HG02610 (cell line): ENCODE measurements around the gene ERLIN1.

ENCODE experiments used
- ATAC-seq: cut with Tn5 transposase; IDR thresholded peaks from one replicate; pipeline ENCODE4 v1.9.1; 2021; ENCODE audit warnings: mild to moderate bottlenecking, moderate library complexity; ENCODE audit not compliant: unreplicated experiment

The ERLIN1 gene

GRCh38 chr10:100173035-100173434 lies 12.8 kb downstream of the ERLIN1 start:
- ATAC-seq: no peak

DNA sequence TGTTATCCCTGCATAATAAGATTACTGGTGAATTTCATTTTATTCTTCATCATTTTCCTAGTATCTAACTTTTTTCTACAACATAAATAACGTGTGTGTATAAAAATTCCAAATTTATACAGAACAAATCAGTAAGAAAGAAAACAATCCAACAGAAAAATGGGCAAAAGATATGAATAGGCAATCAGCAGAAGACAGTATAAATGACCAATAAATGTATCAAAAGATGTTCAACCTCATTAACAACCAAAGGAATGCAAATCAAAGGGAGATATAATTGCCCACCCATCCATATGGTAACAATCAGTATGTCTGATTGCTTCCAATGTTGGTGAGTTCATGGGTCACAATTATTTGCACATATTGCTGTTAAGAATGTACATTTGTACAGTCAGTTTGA lies 13.5 kb downstream of the ERLIN1 start:
- no peak for ATAC-seq

- no peak for ATAC-seq
Observed at GRCh38 chr10:100168313-100168643, 17.6 kb downstream of the ERLIN1 start.

- no peak for ATAC-seq
Observed at GRCh38 chr10:100167553-100168312, 18.1 kb downstream of the ERLIN1 start.

GRCh38 chr10:100163704-100164621 lies 21.9 kb downstream of the ERLIN1 start:
- peak; percentile 56 for ATAC-seq

- no peak for ATAC-seq
Observed at GRCh38 chr10:100162696-100163095, 23.1 kb downstream of the ERLIN1 start.

- peak; percentile 93 for ATAC-seq
Observed at GRCh38 chr10:100158044-100158805, 27.6 kb downstream of the ERLIN1 start.

DNA sequence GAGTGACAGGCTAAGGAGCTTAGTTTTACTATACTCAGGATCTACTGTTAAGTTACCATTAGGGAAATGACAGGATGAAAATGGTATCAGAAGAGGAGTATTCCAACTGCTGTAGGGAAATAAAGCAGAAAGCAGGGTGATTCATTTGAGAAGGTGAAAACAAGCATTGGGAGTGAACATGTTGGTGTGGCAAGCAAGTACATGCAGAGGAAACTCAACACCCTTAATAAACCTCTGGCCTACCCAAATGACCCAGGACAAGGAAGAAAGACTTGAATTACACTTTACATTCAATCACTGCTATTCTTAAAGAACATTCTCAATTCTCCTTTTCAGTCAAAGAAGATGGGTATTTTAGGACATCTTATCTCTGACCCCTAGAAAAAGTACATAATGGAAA lies 28.7 kb downstream of the ERLIN1 start:
- ATAC-seq: no peak

- no peak for ATAC-seq
Observed at GRCh38 chr10:100155936-100156335, 29.9 kb downstream of the ERLIN1 start.

DNA sequence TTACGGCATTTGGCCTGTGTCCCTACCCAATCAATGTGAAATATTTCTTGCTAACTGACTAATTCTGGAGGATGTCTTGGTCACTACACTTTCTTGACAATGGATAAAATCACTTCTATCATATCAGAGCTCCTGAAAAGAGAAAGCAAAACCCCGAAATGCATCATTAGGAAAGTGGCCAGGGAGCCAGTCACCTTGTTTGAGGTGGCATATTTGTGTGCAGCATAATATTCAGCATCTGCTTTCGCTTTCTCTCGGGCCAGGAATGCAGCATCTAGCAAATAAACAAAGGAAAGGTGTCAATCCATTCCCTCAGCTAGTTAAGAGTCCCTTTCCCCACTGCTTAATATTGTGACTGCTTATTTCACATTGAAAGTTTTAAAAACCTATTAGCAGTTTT lies 31.2 kb downstream of the ERLIN1 start:
- ATAC-seq: no peak

DNA sequence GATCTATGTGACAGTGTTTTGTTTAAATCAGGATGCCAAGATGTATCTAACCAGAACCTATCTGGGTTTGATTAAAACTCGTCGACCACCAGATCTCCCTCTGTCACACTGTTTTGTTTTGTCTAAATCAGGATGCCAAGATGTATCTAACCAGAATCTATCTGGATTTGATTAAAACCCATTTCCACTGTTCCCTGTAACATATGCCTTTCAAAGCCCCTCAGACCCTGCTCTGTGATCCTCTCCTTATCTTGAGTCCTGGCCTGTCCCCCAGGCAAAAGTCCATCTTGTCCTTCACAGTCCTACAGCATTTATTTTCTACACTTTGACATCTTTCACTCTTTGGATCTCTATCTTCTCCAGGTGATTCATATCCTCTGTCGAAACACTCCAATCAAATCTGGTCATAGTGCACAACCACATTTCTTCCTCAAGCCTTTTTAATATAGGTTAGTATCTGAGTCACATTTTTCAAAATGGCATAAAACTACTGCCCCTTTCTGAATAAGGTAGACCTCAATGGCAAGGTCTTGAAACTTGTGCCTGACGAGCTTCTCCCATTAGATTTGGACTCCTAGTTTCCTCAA lies 32.5 kb downstream of the ERLIN1 start:
- no peak for ATAC-seq

DNA sequence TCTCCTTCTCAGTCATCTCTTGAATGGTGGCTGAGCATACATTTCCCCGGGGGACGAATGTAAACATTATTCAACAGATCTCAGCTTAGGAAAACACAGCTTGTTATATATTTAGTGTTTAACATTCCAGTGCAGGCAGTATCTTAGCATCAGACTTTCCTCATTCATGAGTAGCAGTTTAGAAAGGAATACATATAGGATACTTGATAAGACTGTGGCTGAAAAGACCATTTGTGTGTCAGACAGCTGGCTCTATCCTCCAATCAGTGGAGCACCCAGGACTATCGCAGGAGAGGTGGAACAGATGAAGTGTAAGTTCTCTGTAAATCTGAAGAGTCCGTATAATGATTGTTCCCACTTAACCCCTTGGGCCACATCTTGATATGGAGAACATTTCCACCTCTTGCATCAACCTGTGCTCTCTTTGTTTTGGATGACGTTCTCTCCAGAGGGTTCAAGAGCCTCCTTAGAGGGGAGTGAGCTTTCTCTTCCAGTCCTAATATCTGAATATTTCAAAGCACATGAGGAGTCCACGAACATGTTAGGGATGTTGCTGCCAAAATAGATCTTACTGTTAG lies 34.0 kb downstream of the ERLIN1 start:
- no peak for ATAC-seq

- peak; percentile 68 for ATAC-seq
Observed at GRCh38 chr10:100148353-100149211, 37.2 kb downstream of the ERLIN1 start.

GRCh38 chr10:100146875-100147650 lies 38.8 kb downstream of the ERLIN1 start:
- no peak for ATAC-seq

DNA sequence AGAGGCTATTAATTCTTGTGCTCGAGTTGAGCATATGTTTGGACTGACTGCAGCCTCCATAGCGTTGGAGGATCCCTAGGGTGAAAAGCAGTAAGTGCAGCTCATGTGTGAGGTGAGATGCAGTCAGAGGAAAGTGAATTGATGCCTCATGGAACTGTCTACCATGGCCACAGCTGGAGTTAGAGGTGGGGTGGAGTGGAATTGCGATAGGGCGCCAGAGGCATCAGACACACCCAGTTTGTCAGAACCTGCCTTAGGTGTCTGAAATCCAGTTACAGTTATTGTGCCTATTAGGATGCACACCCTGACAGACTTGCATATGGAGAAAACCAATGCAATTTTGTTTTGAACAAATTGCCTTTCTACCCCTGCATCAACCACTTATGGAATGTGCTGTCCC lies 39.4 kb downstream of the ERLIN1 start:
- ATAC-seq: no peak

DNA sequence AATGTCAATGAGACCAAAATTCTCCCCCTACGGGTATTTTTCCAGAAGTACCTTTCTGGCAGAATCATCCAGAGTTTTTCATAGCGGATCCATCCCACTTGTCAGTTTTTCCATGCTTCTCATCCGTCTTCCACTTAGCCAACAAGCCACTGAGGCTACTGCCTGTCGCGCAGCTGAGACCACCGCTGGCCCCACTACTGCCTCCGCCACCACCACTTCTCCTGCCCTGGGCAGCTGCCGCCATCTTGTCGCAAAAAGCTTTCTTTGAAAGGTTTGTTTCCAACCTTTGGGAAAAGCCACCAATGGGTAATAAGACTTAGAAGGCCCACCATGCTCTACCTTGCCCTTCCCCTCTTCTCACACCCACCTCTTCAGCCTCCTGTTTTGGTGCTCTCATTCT lies 42.1 kb downstream of the ERLIN1 start:
- ATAC-seq: no peak

GRCh38 chr10:100141446-100142087 lies 44.3 kb downstream of the ERLIN1 start:
- ATAC-seq: no peak

- no peak for ATAC-seq
Observed at GRCh38 chr10:100140070-100140469, 45.8 kb downstream of the ERLIN1 start.
